Measurements from ENCODE around the gene OSBP2.

Gene OSBP2

DNA sequence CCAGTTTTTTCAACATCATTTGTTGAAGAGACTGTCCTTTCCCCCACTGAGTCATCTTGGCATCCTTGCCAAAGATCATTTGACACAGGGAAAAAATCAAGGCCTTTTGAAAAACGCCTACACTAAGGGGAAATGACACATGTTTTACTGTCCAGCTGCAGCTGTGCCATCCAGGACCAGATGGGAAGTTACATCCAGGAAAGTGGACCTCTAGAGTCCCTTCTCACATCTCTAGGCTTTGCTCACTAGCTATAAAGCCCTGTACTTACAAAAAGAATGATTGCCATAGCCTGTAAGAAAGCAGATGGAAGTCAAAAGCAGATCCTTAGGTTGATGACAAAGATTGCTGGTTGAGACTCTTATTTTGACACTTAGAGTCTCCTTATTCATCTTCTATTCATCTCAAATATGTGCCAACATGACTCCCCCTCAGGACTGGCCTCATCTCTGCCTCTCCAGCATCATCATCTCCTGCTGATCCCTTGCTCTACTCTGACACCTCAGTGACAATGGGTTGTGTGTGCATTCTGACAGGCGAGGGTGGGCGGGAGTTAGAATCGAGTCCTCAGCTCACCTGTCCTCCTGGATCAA, 22.8 kb downstream of the OSBP2 start:
- DNase-seq (ENCODE audit: low read depth): no peak
- TF ChIP-seq, protein P1, sequence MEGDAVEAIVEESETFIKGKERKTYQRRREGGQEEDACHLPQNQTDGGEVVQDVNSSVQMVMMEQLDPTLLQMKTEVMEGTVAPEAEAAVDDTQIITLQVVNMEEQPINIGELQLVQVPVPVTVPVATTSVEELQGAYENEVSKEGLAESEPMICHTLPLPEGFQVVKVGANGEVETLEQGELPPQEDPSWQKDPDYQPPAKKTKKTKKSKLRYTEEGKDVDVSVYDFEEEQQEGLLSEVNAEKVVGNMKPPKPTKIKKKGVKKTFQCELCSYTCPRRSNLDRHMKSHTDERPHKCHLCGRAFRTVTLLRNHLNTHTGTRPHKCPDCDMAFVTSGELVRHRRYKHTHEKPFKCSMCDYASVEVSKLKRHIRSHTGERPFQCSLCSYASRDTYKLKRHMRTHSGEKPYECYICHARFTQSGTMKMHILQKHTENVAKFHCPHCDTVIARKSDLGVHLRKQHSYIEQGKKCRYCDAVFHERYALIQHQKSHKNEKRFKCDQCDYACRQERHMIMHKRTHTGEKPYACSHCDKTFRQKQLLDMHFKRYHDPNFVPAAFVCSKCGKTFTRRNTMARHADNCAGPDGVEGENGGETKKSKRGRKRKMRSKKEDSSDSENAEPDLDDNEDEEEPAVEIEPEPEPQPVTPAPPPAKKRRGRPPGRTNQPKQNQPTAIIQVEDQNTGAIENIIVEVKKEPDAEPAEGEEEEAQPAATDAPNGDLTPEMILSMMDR (IDR thresholded peaks at IDR 0.05; ENCODE audit: insufficient read depth, low read depth, low read length, missing control alignments): no peak
- no peak overlapping the region for H3K4me3 ChIP-seq (ENCODE audit: low read depth, low read length)

DNA sequence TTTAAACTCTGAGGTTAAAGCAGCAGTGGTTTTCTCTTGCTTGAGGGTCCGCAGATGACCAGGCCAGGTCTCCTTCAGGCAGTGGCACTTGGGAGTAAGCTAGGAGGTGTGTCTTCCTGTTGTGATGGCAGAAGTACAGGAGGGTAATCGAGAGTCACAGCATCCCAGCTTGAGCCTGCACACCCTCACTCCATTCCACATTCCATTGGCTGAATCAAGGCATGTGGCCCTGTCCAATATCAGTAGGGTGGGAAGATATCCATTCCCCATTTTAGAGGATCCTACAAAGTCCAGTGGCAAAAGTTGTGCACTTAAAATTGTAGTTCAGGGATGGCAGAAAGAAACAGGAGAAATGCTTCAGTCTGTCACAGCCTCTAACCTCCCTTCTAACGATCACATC, 23.3 kb downstream of the OSBP2 start:
- DNase-seq (ENCODE audit: low read depth): no peak
- TF ChIP-seq, protein P1 (IDR thresholded peaks at IDR 0.05; ENCODE audit: insufficient read depth, low read depth, low read length, missing control alignments): no peak
- H3K4me3 ChIP-seq (ENCODE audit: low read depth, low read length): no peak overlapping the region

DNA sequence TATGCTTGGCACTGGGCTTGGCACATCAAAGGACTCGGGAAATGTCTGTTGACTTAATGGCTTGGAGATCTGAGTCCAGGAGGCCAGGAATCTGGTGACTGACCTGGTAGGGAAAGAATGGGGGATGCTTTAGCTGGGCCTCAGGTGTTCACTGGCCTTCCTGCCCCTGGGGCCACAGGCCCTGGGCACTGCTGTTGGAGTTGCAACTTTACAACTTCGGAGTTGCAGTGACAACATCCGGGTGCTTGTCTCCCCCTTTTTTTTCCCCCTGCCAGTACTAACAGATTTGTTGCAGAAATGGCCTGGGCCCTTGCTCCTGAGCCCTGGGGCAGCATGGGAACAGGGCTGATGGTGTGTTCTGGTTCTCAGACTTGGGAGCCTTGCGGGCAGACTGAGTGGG, 23.8 kb downstream of the OSBP2 start:
- TF ChIP-seq, protein P1 (IDR thresholded peaks at IDR 0.05; ENCODE audit: insufficient read depth, low read depth, low read length, missing control alignments): no peak
- no peak overlapping the region for H3K4me3 ChIP-seq (ENCODE audit: low read depth, low read length)
- DNase-seq (ENCODE audit: low read depth): no peak

DNA sequence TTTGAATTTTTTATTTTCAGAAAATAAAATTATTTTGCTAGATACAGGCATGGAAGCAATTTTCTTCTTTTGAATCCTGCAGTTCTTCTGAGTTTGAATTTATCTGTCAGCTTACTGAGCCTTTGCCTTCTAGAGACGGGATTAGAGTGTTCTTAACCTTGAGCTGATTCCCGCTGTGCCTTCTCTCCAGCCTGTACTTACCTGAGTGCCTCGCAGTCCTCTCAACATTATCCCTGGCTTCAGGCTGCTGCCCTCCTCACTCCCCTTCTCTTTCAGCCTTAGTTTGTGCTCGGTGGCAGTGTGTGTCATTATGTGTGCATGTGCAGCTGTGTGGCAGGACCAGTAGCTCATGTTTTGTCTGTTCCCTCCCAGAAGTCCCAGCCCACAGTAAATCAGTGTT, 24.3 kb downstream of the OSBP2 start:
- no peak for DNase-seq (ENCODE audit: low read depth)
- TF ChIP-seq, protein P1 (IDR thresholded peaks at IDR 0.05; ENCODE audit: insufficient read depth, low read depth, low read length, missing control alignments): no peak
- no peak overlapping the region for H3K4me3 ChIP-seq (ENCODE audit: low read depth, low read length)

DNA sequence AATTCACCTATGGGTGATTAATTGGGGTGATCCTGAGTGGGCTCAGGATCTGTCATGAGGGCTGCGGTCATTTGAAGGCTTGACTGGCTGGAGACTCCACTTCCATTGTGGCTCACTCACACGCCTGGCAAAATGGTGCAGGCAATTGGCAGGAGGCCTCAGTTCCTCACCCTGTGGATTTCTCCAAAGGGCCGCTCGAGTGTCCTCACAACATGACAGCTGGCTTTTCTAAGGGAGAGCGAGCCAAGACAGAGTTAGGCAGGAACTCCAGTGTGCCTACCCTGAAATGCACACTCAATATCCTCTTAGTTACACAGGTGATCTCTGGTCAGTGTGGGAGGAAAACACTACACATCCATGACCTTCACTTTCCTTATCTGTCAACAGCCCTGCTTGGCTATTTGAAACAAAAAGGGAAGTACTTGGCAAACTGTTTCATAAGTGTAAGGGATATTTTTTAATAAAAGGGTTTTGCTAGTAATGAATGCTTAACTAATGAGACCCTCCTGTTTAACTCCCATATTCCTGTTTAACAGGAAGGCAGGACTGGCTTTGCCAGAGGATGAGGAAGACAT, 25.7 kb downstream of the OSBP2 start:
- TF ChIP-seq, protein P1 (IDR thresholded peaks at IDR 0.05; ENCODE audit: insufficient read depth, low read depth, low read length, missing control alignments): no peak
- H3K4me3 ChIP-seq (ENCODE audit: low read depth, low read length): no peak overlapping the region
- no peak for DNase-seq (ENCODE audit: low read depth)

DNA sequence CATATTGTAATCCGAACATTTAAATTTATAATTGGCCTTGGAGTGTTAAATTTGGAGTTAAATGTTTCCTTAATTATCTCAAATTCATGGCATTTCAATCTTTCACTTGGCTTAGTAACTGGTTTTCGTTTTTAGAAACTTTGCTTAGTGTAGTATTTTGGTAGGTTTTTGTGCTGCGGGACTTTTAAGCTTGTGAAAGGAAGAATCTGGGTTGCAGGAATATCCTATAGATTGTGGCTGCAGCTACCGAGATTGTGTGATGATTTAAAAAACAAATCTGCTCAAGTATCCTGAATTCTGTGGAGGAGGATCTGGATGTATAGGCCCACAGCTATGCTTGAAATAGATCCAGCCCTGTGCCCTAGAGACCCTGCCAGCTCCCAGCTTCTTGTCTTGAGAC, 27.1 kb downstream of the OSBP2 start:
- DNase-seq (ENCODE audit: low read depth): no peak
- TF ChIP-seq, protein P1 (IDR thresholded peaks at IDR 0.05; ENCODE audit: insufficient read depth, low read depth, low read length, missing control alignments): no peak

DNA sequence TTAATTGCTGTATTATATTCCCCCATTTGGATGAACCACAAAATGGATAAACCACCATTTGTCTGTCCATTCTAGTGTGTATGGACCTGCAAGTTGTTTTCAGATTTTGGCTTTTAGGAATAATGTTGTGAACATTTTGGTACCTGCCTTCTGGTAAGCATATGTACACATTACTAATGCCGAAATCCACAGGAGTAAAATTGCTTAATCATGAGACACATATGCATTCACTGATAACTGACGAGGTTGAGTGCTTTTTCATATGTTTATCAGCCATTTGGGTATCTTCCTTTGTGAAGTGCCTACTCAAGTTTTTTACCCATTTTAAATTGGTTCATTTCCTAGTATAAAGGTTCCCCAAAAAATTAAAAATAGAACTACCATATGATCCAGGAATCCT, 34.2 kb downstream of the OSBP2 start:
- no peak for DNase-seq (ENCODE audit: low read depth)
- TF ChIP-seq, protein P1 (IDR thresholded peaks at IDR 0.05; ENCODE audit: insufficient read depth, low read depth, low read length, missing control alignments): no peak
- no peak overlapping the region for H3K4me3 ChIP-seq (ENCODE audit: low read depth, low read length)

More for the DNA sequence above, 27.1 kb downstream of the OSBP2 start:
- H3K4me3 ChIP-seq (ENCODE audit: low read depth, low read length): no peak overlapping the region
